ENCODE measurements around the gene PNLDC1.
"Not testable (repeated sequence)": the region's sequence is repeated elsewhere in the genome, so short reads cannot be mapped to it uniquely, and the experiment has no call there.

The PNLDC1 gene

DNA sequence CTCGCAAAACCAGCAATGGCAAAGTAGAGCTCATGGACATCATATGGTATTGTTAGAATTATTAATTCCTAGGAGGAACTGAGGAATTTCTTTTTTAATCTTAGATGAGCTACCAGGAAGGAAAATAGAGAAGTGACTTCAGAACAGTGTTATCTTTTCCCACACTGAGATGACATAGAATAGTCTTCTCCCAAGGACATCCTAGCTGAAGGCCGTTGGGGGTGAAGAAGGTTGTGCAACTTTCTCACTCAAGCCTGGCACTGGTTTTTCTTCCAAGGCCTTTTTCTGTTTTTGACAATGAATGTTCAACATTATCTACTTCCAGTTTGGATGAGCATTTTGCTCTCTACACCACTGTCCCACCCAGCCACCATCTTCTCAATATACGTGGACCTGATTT, 54.9 kb downstream of the PNLDC1 start:
- DNase-seq = no peak

GRCh38 chr6:159858259-159858658, 58.2 kb downstream of the PNLDC1 start:
- no peak for DNase-seq

DNA sequence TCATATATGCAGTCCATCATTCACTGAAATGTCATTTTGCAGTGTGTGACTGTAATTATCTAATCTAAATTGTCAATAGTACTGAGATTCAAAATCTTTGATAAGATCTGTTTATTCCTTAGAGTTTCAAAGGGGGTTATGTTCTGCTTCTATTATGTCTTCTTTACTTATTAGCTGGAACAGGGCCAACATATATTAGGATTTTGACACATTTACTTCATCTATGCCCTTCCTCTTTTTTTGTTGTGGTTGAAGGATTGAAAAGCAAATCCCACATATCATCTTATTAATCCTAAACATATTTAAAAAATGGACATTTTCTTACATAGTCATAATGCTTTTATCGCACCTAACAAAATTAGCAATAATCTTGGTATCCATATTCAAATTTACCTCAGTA, 60.4 kb downstream of the PNLDC1 start:
- DNase-seq = no peak

DNA sequence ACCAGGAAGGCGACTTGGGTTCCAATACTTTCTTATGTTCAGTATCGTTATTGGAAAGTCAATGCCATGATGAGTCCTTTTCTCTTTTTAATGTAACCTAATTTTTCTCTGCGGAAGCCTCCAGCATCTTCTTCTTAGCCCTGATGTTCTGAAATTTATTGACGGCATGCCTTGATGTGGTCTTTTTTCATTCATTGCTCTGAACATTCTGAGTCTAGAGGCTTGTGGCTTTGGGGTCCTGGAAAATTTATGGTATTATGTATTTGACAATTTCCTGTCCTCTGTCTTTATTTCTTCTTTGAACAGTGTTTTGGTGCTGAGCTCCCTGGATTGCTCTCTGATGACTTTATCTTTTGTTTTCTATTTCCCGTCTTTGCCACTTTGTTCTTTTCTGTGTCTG, 62.0 kb downstream of the PNLDC1 start:
- no peak for DNase-seq

DNA sequence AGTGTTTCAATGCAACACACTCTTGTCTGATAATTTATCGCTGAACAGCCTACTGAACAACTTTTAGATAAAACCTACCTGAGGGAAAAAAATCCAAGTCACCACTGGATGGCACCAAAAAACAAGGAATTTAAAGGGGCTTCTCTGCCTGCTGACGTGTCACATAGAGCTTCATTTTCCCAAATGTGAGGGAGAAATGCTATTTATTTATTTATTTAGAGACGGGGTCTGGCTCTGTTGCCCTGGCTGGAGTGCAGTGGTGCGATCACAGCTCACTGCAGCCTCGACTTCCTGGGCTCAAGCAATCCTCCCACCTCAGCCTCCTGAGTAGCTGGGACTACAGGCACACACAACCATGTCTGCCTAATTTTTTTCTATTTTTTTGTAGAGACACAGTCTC, 63.3 kb downstream of the PNLDC1 start:
- not testable (repeated sequence) for DNase-seq

GRCh38 chr6:159865226-159865920, 65.3 kb downstream of the PNLDC1 start:
- DNase-seq = no peak

DNA sequence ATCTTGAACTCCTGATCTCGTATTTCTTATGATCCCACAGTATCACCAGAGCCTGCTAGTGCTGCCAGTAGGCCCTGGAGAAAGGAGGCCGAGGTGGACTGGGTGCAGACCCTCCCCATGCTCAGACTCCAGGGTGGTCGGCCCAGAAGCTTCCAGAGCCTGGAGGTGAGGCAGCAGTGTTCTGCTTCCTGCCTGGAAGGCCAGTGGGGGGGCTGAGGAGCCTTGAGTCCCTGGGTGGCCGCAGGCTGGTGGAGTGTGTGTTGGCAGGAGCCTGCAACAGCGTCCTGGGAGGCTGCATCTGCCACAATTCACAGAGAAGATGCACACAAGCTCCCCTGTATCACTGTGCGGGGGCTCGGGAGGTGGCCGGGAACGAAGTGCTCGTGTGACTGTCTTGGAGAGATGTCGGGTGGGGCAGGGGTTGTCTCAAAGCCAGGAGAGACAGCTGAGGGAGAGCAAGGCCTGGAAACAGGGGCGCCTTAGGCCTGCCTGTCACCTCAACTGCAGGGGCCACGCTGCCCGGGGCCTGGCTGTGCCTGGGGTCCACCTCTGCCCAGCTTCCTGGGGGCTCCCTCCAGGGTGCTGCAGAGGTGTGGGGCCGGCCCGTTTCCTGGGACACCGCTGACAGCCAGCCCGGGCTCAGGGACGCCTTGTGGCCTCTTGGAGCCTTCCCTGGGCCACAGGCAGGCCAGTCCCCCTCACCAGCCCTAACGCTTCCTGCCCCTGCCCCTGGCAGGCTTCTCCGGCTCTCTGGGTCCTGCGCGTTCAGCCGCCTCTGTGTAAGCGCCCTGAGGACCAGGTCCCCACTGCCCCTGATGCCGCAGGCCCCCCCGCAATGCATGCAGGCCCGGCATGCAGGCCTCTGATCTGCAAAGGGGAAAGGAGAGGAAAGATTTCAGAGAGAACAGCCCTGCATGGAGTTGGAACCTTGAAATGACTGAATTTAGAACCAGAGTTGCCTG, 66.5 kb downstream of the PNLDC1 start:
- DNase-seq = no peak

Measured in islet precursor cell (in vitro differentiated cells).